NCI-H128 (cell line): ENCODE measurements around the gene MIA2.
"Not testable (repeated sequence)": the region's sequence is repeated elsewhere in the genome, so short reads cannot be mapped to it uniquely, and the experiment has no call there.

Source experiments
- DNase-seq: peaks from one replicate; lab custom pipeline; 2025; ENCODE audit not compliant: unreplicated experiment; lab: John Stamatoyannopoulos, UW

MIA2 gene

DNA sequence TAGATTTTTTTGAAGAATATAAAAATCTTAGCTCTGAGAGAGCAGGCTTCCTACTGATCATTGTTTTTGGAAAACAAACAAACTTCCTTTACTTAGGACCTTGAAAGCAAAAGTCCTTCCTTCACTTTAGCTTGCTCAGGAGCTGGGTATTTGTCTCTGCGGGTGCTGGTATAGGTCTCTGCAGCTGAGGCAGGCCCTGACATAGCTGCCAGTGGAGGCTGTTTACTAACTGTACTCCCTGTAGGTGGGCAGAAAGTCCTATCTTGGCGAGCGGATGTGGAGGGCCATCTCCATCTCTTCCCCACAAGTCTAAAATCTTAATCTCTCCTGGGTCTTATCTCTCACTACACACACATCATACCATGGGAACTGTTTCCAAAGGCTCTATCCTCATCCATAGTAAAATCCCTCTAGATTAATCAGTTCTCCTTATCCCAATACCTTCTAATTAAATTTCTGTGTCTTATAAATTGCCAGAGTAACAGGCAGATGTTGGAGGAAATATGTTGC lies 4.1 kb upstream of the MIA2 start:
- DNase-seq: no peak

DNA sequence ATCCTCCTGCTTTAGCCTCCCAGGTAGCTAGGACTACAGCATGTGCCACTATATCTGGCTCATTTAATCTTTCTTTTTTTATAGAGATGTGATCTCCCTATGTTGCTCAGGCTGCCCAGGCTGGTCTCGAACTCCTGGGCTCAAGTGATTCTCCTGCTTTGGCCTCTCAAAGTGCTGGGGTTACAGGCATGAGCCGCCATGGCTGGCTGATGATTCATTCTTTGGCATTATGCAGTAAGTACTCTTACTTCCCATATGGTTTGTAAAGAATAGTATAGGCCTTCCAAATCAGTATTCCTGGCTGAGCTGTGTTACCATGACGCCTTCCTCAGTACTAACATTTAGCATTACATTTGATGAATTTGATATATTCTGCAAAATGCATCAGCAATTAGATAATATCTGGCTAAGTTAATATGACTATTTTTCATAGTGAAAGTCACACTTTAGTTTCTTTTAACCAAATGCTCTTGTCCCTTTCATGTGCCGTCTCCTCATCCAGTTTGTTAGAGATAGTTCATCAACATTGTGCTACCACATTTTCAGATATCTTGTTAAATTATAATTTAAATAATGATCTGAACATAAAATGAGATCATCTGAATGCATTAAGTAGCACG lies 3.2 kb upstream of the MIA2 start:
- DNase-seq: no peak

DNA sequence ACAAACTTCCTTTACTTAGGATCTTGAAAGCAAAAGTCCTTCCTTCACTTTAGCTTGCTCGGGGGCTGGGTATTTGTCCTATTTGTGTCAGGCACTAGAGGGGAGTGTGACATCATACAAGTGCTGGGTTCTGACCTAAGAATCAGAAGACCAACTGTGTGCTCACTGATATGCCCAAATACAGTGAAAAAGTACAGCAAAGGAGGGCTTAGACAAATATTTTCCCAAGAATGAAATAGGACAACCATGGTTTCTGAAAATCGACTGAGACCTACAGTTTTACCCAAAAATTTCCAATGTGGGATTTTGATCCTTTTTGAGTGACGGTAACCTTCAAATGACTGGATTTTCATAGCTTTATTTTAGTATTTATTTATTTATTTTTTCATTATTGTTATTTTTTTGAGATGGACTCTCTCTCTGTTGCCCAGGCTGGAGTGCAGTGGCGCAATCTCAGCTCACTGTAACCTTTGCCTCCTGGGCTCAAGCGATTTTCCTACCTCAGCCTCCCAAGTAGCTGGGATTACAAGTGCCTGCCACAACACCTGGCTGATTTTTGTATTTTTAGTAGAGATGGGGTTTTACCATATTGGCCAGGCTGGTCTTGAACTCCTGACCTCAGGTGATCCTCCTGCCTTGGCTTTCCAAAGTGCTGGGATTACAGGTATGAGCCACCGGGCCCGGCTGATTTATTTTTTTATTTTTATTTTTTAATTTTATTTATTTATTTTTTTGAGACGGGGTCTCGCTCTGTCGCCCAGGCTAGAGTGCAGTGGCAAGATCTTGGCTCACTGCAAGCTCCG lies 1.8 kb upstream of the MIA2 start:
- not testable (repeated sequence) for DNase-seq

DNA sequence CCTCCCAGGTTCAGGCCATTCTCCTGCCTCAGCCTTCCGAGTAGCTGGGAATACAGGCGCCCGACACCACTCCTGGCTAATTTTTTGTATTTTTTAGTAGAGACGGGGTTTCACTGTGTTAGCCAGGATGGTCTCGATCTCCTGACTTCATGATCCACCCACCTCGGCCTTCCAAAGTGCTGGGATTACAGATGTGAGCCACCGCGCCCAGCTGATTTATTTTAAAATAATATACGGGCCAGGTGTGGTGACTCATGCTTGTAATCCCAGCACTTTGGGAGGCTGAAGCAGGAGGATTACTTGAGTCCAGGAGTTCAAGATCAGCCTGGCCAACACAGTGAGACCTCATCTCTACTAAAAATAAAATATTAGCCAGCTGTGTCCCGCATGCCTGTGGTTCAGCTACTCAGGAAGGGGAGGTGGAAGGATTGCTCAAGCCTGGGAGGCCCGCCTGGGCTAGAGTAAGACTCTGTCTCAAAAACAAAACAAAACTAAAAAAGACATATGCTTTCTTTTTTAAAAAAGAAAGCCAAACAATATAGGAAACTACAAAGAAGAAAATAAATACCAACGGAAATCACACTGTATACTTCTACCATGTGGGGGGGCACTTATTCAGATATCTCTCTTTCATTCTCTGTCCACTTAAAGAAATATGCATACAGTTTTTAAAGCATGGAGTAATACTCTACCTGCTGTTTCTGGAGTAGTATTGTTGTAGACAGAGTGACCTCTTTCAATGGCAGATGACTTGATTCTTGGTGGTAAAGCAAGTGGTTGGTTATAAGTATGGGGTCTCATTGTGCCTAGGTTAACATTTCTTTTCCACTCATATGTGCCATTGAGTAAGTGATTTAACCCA lies 930 bp upstream of the MIA2 start:
- DNase-seq: no peak

DNA sequence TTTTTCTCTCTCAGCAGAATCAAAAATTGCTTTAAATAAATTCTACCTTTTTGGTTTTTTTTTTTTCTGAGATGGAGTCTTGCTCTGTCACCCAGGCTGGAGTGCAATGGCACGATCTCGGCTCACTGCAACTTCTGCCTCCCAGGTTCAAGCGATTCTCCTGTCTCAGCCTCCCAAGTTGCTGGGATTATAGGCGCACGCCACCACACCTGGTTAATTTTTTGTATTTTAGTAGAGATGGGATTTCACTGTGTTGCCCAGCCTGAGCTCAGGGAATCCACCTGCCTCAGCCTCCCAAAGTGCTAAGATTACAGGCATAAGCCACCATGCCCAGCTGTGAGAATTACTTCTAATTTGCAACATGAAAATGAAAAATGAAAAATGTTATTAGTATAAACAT lies 1.3 kb downstream of the MIA2 start:
- not testable (repeated sequence) for DNase-seq

DNA sequence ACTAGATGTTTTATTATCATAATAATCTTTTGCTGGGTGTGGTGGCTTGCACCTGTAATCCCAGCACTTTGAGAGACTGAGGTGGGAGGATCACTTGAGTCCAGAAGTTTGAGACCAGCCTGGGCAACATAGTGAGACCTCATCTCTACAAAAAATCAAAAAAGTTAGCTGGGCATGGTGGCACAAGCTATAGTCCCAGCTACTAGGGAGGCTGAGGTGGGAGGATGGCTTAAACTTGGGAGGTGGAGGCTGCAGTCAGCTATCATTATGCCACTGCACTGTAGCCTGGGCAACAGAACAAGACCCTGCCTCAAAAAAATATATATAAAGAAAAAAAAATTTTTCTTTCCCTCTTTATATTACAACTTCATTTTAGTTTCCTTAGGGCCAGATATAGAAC lies 1.8 kb downstream of the MIA2 start:
- DNase-seq: not testable (repeated sequence)

DNA sequence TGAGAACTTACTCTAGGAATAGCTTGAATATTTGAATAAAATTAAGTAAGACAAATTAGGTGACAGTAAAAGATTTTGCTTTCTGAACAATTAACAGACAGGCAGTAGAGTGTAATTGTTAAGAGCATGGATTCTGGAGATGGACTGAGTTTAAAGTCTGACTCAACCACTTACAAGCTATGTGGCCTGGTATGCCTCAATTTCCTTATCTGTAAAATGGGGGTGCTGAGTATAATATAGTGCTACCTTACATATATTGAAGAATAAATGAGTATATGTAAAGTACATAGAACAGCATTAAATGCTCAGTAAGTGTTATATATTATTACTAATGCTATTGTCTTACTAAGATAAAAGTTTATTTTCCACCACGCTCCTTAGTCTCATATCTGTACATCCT lies 7.1 kb downstream of the MIA2 start:
- DNase-seq: no peak

DNA sequence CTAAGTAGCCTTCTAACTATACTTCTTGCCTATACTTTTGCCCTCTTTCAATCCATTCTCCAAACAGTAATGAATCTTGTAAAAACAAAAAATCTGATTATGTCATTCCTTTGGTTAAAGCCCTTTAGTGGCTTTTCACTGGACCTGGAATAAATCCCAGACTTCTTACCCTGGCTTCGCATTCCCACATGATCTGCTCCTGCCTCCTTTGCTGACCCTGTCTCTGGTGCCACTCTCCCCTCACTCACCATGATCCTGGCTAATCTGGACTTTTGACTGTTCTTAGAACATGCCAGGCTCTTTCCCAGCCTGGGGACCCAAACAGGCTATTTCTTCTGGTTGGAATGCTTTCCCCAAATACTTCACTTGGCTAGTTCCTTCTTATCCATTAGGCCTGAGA lies 7.9 kb downstream of the MIA2 start:
- no peak for DNase-seq

DNA sequence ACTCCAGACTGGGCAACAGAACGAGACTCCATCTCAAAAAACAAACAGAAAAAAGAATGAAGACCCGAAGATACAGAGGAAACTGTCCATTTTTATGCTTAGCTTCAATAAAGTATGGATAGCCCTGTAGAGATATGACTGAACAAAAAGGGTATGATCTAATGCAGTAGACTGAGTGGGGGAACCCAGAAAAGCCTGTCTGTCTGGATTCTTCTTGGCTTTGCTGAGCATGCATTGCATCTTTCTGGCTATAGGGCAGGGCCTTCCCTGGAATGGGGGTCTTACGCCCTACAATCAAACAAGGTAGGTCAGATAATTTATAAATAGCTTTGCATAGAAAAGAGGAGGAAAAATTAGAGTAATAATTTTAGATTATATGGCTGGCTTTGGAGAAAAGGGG lies 10.1 kb downstream of the MIA2 start:
- DNase-seq: no peak

DNA sequence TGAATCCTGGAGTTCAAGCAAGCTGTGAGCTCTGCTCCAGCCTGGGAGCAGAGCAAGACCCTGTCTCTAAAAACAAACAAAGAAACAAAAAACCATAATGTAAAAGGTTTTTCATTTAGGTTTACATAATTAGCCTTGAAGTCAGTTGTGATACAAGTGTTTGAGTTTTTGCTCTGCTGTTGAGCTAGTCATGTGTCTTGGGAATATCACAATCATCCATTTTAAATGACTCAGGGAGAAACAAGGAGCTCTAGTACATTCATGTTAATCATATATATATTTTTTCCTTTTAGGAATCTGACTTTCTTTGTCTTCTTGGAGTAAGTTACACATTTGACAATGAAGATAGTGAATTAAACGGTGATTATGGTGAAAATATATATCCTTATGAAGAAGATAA lies 12.9 kb downstream of the MIA2 start:
- DNase-seq: no peak

DNA sequence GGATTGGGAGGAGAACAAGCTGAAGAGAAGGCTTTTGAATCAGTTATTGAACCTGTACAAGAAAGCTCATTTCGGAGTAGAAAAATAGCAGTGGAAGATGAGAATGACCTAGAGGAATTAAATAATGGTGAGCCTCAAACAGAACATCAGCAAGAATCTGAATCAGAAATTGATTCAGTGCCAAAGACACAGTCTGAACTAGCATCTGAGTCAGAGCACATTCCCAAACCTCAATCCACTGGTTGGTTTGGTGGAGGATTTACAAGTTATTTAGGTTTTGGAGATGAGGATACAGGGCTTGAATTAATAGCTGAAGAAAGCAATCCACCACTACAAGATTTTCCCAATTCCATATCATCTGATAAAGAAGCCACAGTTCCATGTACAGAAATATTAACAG lies 13.5 kb downstream of the MIA2 start:
- no peak for DNase-seq

DNA sequence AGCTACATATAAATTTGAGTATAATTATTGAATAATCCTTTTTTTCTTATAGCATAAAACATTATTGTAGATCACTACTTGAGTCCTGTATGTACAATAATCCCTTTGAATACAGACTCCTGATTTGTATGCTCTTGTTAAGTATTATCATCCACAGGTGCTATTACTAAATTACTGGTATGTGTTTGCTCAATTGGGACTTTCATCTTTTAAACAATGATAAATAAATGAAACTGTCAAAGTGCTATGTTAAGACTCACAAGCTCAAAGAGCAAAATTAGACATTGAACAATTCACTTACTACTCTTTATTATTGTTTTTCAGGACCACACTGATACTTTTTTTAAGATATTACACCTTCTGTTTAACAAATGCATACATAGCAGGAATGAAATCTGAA lies 17.8 kb downstream of the MIA2 start:
- DNase-seq: no peak

DNA sequence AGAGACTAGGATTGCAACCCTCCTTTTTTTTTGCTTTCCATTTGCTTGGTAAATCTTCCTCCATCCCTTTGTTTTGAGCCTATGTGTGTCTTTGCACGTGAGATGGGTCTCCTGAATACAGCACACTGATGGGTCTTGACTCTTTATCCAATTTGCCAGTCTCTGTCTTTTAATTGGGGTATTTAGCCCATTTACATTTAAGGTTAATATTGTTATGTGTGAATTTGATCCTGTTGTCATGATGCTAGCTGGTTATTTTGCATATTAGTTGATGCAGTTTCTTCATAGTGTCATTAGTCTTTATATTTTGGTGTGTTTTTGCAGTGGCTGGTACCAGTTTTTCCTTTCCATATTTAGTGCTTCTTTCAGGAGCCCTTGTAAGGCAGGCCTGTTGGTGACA lies 23.7 kb downstream of the MIA2 start:
- DNase-seq: not testable (repeated sequence)

DNA sequence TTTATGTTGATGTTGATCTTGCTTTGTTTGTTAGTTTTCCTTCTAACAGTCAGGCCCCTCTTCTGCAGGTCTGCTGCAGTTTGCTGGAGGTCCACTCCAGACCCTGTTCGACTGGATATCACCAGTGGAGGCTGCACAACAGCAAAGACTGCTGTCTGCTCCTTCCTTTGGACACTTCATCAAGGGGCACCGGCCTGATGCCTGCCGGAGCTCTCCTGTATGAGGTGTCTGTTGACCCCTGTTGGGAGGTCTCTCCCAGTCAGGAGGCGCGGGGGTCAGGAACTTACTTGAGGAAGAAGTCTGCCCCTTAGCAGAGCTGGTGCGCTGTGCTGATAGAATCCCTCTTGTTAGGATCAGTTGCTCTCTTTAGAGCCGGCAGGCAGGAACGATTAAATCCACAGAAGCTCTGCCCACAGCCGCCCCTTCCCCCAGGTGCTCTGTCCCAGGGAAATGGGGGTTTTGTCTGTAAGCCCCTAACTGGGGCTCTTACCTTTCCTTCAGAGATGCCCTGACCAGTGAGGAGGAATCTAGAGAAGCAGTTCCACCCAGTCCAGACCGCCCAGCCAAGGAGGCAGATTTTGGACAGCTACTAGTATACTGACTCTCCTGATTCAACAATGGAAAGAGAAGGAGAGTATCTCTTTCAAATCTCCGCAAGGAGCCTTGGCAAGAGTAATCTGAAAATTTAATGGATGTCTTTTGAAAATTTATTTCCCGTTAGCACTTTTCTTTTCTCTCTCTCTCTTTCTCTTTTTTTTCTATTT lies 25.2 kb downstream of the MIA2 start:
- no peak for DNase-seq

DNA sequence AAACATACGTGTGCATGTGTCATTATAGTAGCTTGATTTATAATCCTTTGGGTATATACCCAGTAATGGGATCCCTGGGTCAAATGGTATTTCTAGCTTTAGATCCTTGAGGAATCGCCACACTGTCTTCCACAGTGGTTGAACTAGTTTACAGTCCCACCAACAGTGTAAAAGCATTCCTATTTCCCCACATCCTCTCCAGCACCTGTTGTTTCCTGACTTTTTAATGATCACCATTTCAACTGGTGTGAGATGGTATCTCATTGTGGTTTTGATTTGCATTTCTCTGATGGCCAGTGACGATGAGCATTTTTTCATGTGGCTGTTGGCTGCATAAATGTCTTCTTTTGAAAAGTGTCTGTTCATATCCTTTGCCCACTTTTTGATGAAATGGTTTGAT lies 26.4 kb downstream of the MIA2 start:
- not testable (repeated sequence) for DNase-seq

DNA sequence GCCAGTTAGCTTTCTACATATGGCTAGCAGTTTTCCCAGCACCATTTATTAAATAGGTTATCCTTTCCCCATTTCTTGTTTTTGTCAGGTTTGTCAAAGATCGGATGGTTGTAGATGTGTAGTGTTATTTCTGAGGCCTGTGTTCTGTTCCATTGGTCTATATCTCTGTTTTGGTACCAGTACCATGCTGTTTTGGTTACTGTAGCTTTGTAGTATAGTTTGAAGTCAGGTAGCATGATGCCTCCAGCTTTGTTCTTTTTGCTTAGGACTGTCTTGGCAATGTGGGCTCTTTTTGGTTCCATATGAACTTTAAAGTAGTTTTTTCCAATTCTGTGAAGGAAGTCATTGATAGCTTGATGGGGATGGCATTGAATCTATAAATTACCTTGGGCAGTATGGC lies 28.5 kb downstream of the MIA2 start:
- not testable (repeated sequence) for DNase-seq

DNA sequence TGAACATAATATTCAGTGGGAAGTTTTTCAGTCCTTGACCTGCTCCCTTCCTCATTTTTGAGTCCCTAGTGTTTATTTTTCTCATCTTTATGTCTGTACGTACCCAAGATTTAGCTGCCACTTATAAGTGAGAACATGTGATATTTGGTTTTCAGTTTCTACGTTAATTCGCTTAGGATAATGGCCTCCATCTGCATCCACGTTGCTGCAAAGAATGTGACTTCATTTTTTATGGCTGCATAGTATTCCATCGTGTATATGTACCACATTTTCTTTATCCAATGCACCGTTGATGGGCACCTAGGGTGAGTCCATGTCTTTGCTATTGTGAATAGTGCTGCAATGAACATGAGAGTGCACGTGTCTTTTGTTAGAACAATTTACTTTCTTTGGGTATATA lies 30.3 kb downstream of the MIA2 start:
- no peak for DNase-seq

DNA sequence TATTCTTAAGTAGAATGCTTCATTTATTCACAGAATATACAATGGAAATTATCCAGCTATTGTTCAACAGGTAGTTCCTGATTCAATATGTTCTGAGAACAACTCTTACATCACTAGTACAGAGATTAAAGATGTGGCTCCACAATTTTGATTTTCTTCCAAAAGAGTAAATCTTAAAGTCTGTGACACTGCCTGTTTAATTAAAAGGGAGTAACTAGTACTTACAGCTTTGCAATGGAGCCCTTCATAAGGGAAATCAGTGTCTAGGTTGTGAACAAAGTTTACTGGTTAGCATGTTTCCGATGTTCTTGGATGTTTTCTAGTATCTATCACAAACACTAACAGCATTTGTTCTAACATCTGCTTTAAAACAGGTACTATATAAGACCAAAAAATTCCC lies 30.8 kb downstream of the MIA2 start:
- DNase-seq: no peak

DNA sequence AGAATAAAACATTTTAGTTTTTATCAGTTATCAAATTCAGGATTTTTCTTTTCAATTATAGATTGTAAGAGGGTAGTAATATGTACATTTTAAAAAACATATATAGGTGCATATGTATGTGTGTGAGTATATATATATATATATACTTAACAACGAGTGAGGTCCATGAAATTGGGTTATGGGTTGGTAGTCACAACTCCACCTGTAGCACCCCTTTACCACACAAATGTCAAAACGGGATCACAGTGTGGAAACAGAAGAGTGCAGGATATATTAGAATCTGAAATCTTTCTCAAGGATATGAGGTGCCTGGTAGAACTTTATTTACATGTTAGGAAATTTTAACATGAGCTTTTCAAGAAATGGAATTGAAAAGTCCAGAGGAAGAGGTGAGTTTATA lies 31.3 kb downstream of the MIA2 start:
- no peak for DNase-seq

DNA sequence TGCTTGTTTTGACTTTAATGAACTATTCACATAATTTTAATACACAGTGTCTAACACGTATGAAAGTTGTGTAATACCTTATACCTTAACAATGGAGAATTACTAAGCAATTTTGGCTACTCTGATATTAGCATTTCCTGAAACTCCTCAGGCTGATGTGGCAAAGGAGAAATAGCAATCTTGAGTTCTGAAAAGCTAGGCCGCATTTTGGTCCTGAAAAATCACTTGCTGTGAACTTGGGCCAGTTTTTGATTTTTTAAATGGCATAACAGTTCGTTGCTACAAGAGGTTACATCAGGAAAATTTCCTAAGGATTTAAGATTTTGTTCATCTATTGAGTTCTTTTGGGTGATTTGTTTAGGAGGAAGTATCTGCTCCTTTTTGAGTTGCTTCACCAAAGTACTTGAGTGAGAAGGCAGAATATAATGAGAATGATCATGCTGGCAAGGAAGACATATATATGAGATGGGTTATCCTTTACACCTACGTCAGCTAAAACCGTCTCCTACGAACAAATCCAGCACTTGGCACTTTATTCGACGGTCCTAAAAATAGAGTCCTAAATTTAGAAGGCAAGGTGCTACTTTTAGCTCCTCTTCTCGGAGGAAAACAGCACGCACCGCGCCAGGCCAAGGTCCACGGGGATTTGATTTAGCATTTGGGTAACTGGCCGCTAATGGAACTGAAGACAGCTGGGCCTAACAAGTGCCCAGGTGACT lies 32.2 kb downstream of the MIA2 start:
- DNase-seq: no peak
